ENCODE results near the gene TCP10L. TPM values are rescaled to one million over a fixed set of nuclear protein-coding genes. Genes with fewer than 3 reads are reported as not detected.
"Not testable (repeated sequence)": the region's sequence is repeated elsewhere in the genome, so short reads cannot be mapped to it uniquely, and the experiment has no call there.

The TCP10L gene
- total RNA-seq, 2 donors from 2014 or later: 0.74 to 1.2 TPM

GRCh38 chr21:32545948-32546441 lies 39.3 kb downstream of the TCP10L start:
- DNase-seq: no peak
- TF ChIP-seq CTCF (IDR thresholded peaks at IDR 0.05): no peak
- intact Hi-C loops (cut with DNase I): no loop called here

DNA sequence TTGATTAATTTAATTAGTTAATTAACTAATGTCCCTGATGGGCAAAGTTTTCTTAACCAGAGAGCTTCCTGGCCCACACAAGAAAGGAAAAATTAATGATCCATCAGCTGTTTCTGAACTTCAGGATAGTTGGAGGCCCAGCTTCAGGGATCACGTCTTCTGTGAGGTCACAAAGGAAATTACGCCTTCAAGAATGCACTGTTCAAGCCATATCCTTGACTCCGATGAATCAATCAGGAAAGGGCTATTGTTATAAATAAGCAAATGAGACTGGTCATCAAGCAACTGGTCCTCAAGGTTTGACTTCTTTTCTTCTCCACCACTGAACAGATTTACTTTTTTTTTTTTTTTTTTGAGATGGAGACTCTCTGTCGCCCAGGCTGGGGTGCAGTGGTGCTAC lies 40.6 kb downstream of the TCP10L start:
- no peak for DNase-seq
- H3K27me3 ChIP-seq: no peaks in the 10 kb centered on the region
- no peak for TF ChIP-seq CTCF (IDR thresholded peaks at IDR 0.05)
- H3K4me3 ChIP-seq: no peak overlapping the region
- H3K4me1 ChIP-seq: no peaks in the 10 kb centered on the region
- no peaks in the 10 kb centered on the region for H3K36me3 ChIP-seq
- H3K9ac ChIP-seq (ENCODE audit: low read depth in 2 of 2, low read length in 2 of 2): no peak overlapping the region
- intact Hi-C loops (cut with DNase I): no loop called here
- H3K27ac ChIP-seq: no peak overlapping the region
- no peaks in the 10 kb centered on the region for H3K9me3 ChIP-seq

More at GRCh38 chr21:32545948-32546441, 39.3 kb downstream of the TCP10L start:
- H3K4me1 ChIP-seq: no peaks in the 10 kb centered on the region
- H3K27me3 ChIP-seq: no peaks in the 10 kb centered on the region
- H3K4me3 ChIP-seq: no peak overlapping the region
- no peaks in the 10 kb centered on the region for H3K9me3 ChIP-seq
- no peak overlapping the region for H3K27ac ChIP-seq
- H3K9ac ChIP-seq (ENCODE audit: low read depth in 2 of 2, low read length in 2 of 2): no peak overlapping the region
- no peaks in the 10 kb centered on the region for H3K36me3 ChIP-seq

- H3K4me3 ChIP-seq: no peak overlapping the region
- H3K9ac ChIP-seq (ENCODE audit: low read depth in 2 of 2, low read length in 2 of 2): no peak overlapping the region
- H3K4me1 ChIP-seq: no peaks in the 10 kb centered on the region
- no peak overlapping the region for H3K27ac ChIP-seq
- DNase-seq: no peak
- H3K27me3 ChIP-seq: no peaks in the 10 kb centered on the region
- intact Hi-C loops (cut with DNase I): no loop called here
- no peak for TF ChIP-seq CTCF (IDR thresholded peaks at IDR 0.05)
- no peaks in the 10 kb centered on the region for H3K36me3 ChIP-seq
- H3K9me3 ChIP-seq: no peaks in the 10 kb centered on the region
Measured at GRCh38 chr21:32543975-32544374, 41.3 kb downstream of the TCP10L start.

DNA sequence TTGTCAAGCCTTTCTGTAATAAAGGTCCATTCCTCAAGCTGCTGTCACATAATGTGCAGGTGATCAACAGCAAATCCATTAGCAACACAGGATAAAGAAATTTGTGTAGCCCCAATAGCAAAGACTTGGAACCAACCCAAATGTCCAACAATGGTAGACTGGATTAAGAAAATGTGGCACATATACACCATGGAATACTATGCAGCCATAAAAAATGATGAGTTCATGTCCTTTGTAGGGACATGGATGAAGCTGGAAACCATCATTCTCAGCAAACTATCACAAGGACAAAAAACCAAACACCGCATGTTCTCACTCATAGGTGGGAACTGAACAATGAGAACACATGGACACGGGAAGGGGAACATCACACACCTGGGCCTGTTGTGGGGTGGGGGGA lies 42.3 kb downstream of the TCP10L start:
- DNase-seq; H3K36me3 ChIP-seq; H3K27me3 ChIP-seq; H3K9ac ChIP-seq (ENCODE audit: low read depth in 2 of 2, low read length in 2 of 2); H3K4me3 ChIP-seq; H3K27ac ChIP-seq; H3K4me1 ChIP-seq; H3K9me3 ChIP-seq; intact Hi-C loops (cut with DNase I): not testable (repeated sequence)

GRCh38 chr21:32539378-32539777 lies 45.9 kb downstream of the TCP10L start:
- H3K9ac ChIP-seq (ENCODE audit: low read depth in 2 of 2, low read length in 2 of 2): no peak overlapping the region
- no peaks in the 10 kb centered on the region for H3K4me1 ChIP-seq
- H3K4me3 ChIP-seq: no peak overlapping the region
- no peak overlapping the region for H3K27ac ChIP-seq
- intact Hi-C loops (cut with DNase I): no loop called here
- TF ChIP-seq CTCF (IDR thresholded peaks at IDR 0.05): no peak
- no peaks in the 10 kb centered on the region for H3K27me3 ChIP-seq
- no peaks in the 10 kb centered on the region for H3K9me3 ChIP-seq
- H3K36me3 ChIP-seq: no peaks in the 10 kb centered on the region
- no peak for DNase-seq

- no peak overlapping the region for H3K9ac ChIP-seq (ENCODE audit: low read depth in 2 of 2, low read length in 2 of 2)
- no peak overlapping the region for H3K4me3 ChIP-seq
- no peaks in the 10 kb centered on the region for H3K4me1 ChIP-seq
- no peak for DNase-seq
- H3K27ac ChIP-seq: no peak overlapping the region
- H3K27me3 ChIP-seq: no peaks in the 10 kb centered on the region
- H3K9me3 ChIP-seq: no peaks in the 10 kb centered on the region
- no peak for TF ChIP-seq CTCF (IDR thresholded peaks at IDR 0.05)
- intact Hi-C loops (cut with DNase I): no loop called here
- H3K36me3 ChIP-seq: no peaks in the 10 kb centered on the region
Measured at GRCh38 chr21:32538147-32538792, 47.1 kb downstream of the TCP10L start.

Data from colonic mucosa (tissue), 4 donors.